NCI-H2107 treated with DMSO at 0.1 percent for 48 hours (cell line): ENCODE data around the gene BLOC1S3.

Source experiments
- DNase-seq: peaks from one replicate; lab custom pipeline; 2025; ENCODE audit not compliant: unreplicated experiment; lab: John Stamatoyannopoulos, UW

BLOC1S3 gene, protein sequence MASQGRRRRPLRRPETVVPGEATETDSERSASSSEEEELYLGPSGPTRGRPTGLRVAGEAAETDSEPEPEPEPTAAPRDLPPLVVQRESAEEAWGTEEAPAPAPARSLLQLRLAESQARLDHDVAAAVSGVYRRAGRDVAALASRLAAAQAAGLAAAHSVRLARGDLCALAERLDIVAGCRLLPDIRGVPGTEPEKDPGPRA

DNA sequence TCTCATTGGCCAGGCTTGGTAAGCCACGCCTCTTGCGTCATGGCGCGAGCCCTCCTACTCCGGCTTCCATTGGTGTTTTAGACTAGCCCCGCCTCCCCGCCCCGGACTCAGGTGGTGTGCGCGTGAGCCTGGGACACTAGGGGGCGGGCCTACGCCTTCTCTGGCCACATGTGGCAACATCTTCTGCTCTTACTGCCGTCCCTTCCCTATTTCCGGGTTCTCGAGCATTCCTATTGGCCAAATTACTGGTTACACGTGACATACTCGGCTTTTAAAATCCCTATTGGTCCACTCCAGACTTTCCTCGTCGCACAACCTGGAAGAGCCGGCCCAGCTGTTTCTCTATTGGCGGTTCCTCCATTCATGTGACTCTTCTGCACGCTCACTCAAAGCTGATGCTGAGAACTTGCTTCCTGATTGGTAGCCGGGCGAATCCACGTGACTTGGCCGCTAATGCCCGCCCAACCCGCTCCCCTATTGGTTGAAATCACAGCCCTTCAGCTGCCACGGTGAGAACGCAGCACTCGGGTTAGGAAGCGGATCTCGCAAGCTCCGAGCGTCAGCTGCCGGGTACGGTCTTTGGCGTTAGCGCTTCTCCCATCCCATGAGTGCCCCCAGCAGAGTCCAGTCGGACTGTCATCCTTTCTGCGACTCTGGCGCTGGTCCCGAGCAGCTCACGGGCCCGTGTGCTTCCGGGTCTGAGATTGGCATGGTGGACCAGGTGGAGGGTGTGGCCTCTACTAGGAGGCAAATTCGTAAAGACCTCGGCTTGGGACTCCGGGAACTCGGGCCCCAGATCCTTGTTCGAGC, at the start of gene BLOC1S3:
Gene BLOC1S3 (plus strand): TSS at position 523 of the 810 bp plus-strand sequence. CDS start 513 bp downstream, outside the sequence.
- peak; percentile 100 for DNase-seq

DNA sequence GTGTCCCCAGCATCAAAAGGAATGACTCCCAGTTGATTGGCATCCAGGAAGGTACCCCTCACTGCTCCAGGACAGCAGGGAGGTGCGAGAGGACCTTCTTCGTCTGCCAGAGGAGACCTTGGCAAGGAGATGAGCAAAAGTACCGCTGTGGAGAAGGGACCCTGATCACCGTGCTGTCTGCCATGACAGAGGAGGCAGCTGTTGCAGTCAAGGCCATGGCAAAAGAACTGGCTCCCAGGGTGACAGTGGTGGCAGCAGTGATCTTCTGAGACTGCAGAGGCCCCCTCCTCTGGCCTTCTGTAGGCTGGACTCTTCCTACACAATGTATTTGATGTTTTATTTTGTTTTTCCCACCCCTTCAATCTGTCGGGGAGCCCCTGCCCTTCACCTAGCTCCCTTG, 49.8 kb upstream of the BLOC1S3 start:
- no peak for DNase-seq

DNA sequence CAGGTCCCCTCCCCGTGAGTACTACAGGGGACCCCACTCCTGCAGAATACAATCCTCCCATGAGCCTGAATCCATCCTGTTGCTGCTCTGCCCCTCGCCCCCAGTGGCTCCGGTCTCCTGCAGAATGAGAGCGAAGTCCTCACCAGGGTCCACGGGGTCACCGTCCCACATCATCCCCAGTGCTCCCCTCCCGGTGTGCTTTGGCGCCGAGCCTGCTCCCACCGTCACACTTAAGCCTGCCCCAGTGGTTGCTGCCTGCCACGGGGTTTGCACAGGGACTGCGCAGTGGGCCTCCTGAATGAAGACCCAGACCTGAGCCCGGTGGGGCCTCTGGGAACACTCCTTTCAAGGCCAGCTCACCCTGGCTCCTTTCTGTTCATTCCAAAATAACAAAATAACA, 48.3 kb upstream of the BLOC1S3 start:
- no peak for DNase-seq

- peak; percentile 97 for DNase-seq
These were observed 47.5 kb upstream of the BLOC1S3 start for GRCh38 chr19:45130888-45131615.

DNA sequence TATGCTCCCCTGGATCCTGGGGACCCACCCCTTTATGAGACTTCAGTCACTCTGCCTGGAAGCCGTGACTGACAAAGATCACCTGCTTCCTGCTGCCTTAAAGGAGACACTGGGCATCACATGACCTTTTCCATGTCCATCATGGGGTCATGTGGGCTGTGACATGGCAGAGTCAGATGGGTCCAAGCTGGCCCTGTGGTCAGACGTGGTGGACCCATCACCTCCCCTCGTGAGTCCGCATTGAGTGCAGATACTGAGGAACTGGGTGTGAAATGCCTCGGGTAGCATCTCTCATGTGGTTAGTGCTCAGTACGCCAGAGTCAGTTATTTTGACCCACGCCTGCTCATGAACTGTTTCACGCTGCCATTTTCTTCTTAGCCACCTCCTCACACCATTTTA, 44.9 kb upstream of the BLOC1S3 start:
- DNase-seq = no peak

DNA sequence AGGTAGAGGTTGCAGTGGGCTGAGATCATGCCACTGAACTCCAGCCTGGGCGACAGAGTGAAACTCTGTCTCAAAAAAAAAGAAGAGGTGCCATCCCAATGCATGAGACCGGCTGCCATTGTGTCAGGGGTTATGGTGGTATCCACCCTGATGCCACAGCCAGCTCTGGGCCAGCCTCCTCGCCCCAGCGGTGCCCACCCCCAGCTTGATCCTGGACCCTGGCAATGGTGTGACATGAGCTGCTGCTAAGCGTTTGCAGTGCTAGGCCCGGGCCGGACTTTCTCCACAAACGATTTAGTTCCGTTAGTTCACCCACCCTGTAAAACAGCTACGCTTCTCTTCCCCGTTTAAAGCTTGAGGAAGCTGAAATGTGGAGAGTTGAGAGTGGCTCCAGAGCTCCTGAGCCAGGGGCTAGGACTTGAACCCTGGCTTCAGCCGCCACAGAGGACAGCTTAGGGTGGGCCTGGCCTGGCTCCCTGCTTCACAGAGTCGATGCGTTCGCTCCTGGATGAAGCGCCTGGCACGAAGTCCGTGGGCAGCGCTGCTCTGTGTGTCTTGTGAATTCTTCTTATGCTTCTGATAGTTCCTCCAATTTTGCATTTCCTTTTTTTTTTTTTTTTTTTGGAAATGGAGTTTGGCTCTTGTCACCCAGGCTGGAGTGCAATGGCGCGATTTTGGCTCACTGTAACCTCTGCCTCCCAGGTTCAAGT, 43.3 kb upstream of the BLOC1S3 start:
- DNase-seq = no peak

- DNase-seq = no peak
These were observed 41.9 kb upstream of the BLOC1S3 start for GRCh38 chr19:45136507-45137178.

- no peak for DNase-seq
These were observed 41.3 kb upstream of the BLOC1S3 start for GRCh38 chr19:45137179-45137761.

DNA sequence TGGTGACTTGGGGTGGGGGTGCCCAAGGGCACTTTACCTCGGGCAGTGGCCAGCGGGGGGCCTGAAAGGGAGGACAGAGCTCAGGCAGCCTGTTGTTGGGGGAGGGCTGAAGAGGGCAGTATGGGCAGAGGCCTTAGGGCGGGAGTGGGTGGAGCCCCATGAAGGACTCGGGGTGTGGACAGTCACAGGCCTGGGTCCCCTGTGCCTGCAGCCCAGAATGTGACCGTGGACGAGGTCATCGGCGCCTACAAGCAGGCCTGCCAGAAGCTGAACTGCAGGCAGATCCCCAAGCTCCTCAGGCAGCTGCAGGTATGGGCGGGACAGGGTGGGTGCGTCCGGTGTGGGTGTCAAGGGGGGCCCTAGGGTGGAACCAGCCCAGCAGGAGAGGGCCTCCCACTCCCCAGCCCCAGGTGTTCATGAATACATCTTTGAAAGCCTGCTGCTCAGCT, 40.3 kb upstream of the BLOC1S3 start:
- DNase-seq = no peak

GRCh38 chr19:45139286-45140143, 39.1 kb upstream of the BLOC1S3 start:
- no peak for DNase-seq

DNA sequence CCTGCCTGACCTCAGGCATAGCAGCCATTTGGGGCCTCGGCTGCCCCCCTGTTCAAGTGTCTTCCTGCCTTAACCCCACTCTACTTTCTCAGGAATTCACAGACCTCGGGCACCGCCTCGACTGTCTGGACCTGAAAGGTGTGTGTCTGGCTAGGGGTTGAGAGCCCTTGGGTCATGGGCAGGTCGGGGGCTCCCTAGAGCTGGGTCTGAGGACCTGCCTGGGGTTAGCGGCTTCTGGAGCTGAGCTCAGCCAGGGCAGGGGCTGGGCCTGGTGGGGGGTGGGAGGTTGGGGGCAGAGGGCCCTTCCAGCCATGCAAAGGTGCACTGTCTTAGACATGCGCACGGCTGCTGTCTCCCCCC, 38.5 kb upstream of the BLOC1S3 start:
- DNase-seq = no peak

- no peak for DNase-seq
These were observed 38.1 kb upstream of the BLOC1S3 start for GRCh38 chr19:45140533-45140932.

- DNase-seq = no peak
These were observed 37.2 kb upstream of the BLOC1S3 start for GRCh38 chr19:45141203-45141900.

- DNase-seq = no peak
These were observed 36.4 kb upstream of the BLOC1S3 start for GRCh38 chr19:45142016-45142725.

GRCh38 chr19:45142726-45143110, 35.9 kb upstream of the BLOC1S3 start:
- no peak for DNase-seq

- DNase-seq = no peak
These were observed 33.9 kb upstream of the BLOC1S3 start for GRCh38 chr19:45144431-45145269.
